Measurements from ENCODE around the gene RHOV. TPM values are rescaled to one million over a fixed set of nuclear protein-coding genes. Genes with fewer than 3 reads are reported as not detected.

RHOV gene
- total RNA-seq, 1 donor from 2014 or later, result 0.61 TPM

- Histone ChIP-seq H3K4me2 (ENCODE audit: low read length) (no peak overlapping the region), H3K9ac (ENCODE audit: low read length) (no peak overlapping the region), H3K4me1 (ENCODE audit: insufficient read depth, low read length) (no peaks in the 10 kb centered on the region), H4K20me1 (ENCODE audit: insufficient read depth, low read length) (no peaks in the 10 kb centered on the region), H3K79me2 (ENCODE audit: insufficient read depth, low read length) (no peaks in the 10 kb centered on the region), H2AFZ (ENCODE audit: low read depth, low read length) (no peak overlapping the region), H3K27me3 (ENCODE audit: insufficient read depth, low read length) (peaks cover 10% of the 10 kb centered on the region), H3K9me3 (ENCODE audit: insufficient read depth, low read depth, low read length) (no peaks in the 10 kb centered on the region), H3K27ac (ENCODE audit: low read depth, low read length) (no peak overlapping the region), H3K36me3 (ENCODE audit: insufficient read depth, low read length) (no peaks in the 10 kb centered on the region), H3K4me3 (ENCODE audit: insufficient read depth, low read depth, low read length) (no peak overlapping the region)
- no peaks in the 10 kb centered on the region for H3K9me3 Mint-ChIP-seq (ENCODE audit: unreplicated experiment)
- no peak for DNase-seq (ENCODE audit: low read depth)
- FAIRE-seq, result no peak
- H3K4me1 Mint-ChIP-seq (ENCODE audit: low read depth, unreplicated experiment), result peaks cover 11% of the 10 kb centered on the region
- H3K4me3 Mint-ChIP-seq (ENCODE audit: unreplicated experiment), result no peak overlapping the region
- no peak overlapping the region for H3K27ac Mint-ChIP-seq (ENCODE audit: unreplicated experiment)
- H3K27me3 Mint-ChIP-seq (ENCODE audit: low read depth, unreplicated experiment), result peaks cover 3% of the 10 kb centered on the region
- H3K36me3 Mint-ChIP-seq (ENCODE audit: low read depth, unreplicated experiment), result no peaks in the 10 kb centered on the region
- TF ChIP-seq EZH2 (IDR thresholded peaks at IDR 0.05; ENCODE audit: insufficient read depth, low read length), result no peak
- TF ChIP-seq, protein P1, sequence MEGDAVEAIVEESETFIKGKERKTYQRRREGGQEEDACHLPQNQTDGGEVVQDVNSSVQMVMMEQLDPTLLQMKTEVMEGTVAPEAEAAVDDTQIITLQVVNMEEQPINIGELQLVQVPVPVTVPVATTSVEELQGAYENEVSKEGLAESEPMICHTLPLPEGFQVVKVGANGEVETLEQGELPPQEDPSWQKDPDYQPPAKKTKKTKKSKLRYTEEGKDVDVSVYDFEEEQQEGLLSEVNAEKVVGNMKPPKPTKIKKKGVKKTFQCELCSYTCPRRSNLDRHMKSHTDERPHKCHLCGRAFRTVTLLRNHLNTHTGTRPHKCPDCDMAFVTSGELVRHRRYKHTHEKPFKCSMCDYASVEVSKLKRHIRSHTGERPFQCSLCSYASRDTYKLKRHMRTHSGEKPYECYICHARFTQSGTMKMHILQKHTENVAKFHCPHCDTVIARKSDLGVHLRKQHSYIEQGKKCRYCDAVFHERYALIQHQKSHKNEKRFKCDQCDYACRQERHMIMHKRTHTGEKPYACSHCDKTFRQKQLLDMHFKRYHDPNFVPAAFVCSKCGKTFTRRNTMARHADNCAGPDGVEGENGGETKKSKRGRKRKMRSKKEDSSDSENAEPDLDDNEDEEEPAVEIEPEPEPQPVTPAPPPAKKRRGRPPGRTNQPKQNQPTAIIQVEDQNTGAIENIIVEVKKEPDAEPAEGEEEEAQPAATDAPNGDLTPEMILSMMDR (IDR thresholded peaks at IDR 0.05; ENCODE audit: insufficient read depth, low read depth, low read length), result no peak
Observed at GRCh38 chr15:40829115-40829514, 44.9 kb downstream of the RHOV start.

DNA sequence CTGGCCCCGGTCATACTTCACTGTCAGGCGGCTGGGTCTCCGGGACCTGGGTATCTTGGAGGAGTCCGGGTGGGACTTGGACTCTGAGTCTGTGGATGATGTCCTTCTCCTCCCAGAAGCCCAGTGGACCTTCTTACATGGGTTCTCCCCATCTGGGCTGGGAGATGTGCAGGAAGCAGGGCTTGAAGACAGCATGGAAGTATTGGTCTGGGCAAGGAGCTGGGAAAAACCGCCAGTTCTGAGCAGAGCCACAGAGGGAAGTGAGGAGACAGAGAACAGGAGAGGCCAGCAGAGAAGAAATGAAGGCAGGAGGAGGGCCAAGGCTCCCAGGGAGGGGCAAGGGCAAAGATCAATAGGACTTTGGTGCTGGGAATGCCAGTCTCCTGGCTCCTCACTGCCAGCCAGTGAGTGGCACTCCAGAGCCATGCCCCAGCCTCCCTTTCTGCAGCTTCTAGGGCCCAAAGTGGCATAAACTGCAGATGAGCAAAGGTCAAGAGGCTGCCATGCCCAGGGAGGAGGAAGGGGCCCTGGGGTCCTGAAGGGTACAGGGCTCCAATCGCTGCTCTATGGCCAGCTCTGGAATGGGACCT lies 45.5 kb downstream of the RHOV start, which contains the start of gene PPP1R14D:
TSS of gene PPP1R14D (minus strand) at position 262 of the 590 bp plus-strand sequence. CDS start at position 195, 67 bp downstream.
- TF ChIP-seq, protein P1 (IDR thresholded peaks at IDR 0.05; ENCODE audit: insufficient read depth, low read depth, low read length), result no peak
- no peak for TF ChIP-seq EZH2 (IDR thresholded peaks at IDR 0.05; ENCODE audit: insufficient read depth, low read length)
- Histone ChIP-seq H3K4me2 (ENCODE audit: low read length) (no peak within 1 kb of the TSS), H3K27me3 (ENCODE audit: insufficient read depth, low read length) (peaks cover 10% of the 10 kb centered on the region), H3K9me3 (ENCODE audit: insufficient read depth, low read depth, low read length) (no peaks in the 10 kb centered on the region), H3K4me1 (ENCODE audit: insufficient read depth, low read length) (no peaks in the 10 kb centered on the region), H3K36me3 (ENCODE audit: insufficient read depth, low read length) (no peaks in the 10 kb centered on the region), H3K79me2 (ENCODE audit: insufficient read depth, low read length) (no peaks in the 10 kb centered on the region), H2AFZ (ENCODE audit: low read depth, low read length) (no peak within 1 kb of the TSS), H4K20me1 (ENCODE audit: insufficient read depth, low read length) (no peaks in the 10 kb centered on the region), H3K4me3 (ENCODE audit: insufficient read depth, low read depth, low read length) (no peak within 1 kb of the TSS), H3K9ac (ENCODE audit: low read length) (no peak within 1 kb of the TSS), H3K27ac (ENCODE audit: low read depth, low read length) (no peak within 1 kb of the TSS)
- DNase-seq (ENCODE audit: low read depth), result no peak
- peaks cover 3% of the 10 kb centered on the region for H3K27me3 Mint-ChIP-seq (ENCODE audit: low read depth, unreplicated experiment)
- FAIRE-seq, result no peak
- no peaks in the 10 kb centered on the region for H3K36me3 Mint-ChIP-seq (ENCODE audit: low read depth, unreplicated experiment)
- no peaks in the 10 kb centered on the region for H3K9me3 Mint-ChIP-seq (ENCODE audit: unreplicated experiment)
- H3K4me3 Mint-ChIP-seq (ENCODE audit: unreplicated experiment), result no peak within 1 kb of the TSS
- H3K4me1 Mint-ChIP-seq (ENCODE audit: low read depth, unreplicated experiment), result peaks cover 11% of the 10 kb centered on the region
- H3K27ac Mint-ChIP-seq (ENCODE audit: unreplicated experiment), result no peak within 1 kb of the TSS

GRCh38 chr15:40826423-40827075 lies 47.5 kb downstream of the RHOV start:
- peaks cover 10% of the 10 kb centered on the region for H3K27me3 ChIP-seq (ENCODE audit: insufficient read depth, low read length)
- H3K4me3 ChIP-seq (ENCODE audit: insufficient read depth, low read depth, low read length), result no peak overlapping the region
- Mint-ChIP-seq H3K4me3 (ENCODE audit: unreplicated experiment) (no peak overlapping the region), H3K4me1 (ENCODE audit: low read depth, unreplicated experiment) (peaks cover 11% of the 10 kb centered on the region), H3K27ac (ENCODE audit: unreplicated experiment) (no peak overlapping the region), H3K9me3 (ENCODE audit: unreplicated experiment) (no peaks in the 10 kb centered on the region), H3K27me3 (ENCODE audit: low read depth, unreplicated experiment) (peaks cover 3% of the 10 kb centered on the region), H3K36me3 (ENCODE audit: low read depth, unreplicated experiment) (no peaks in the 10 kb centered on the region)
- no peak overlapping the region for H3K4me2 ChIP-seq (ENCODE audit: low read length)
- TF ChIP-seq EZH2 (IDR thresholded peaks at IDR 0.05; ENCODE audit: insufficient read depth, low read length), result no peak
- TF ChIP-seq, protein P1 (IDR thresholded peaks at IDR 0.05; ENCODE audit: insufficient read depth, low read depth, low read length), result no peak
- no peak for DNase-seq (ENCODE audit: low read depth)
- no peaks in the 10 kb centered on the region for H4K20me1 ChIP-seq (ENCODE audit: insufficient read depth, low read length)
- no peaks in the 10 kb centered on the region for H3K9me3 ChIP-seq (ENCODE audit: insufficient read depth, low read depth, low read length)
- H3K79me2 ChIP-seq (ENCODE audit: insufficient read depth, low read length), result no peaks in the 10 kb centered on the region
- H3K4me1 ChIP-seq (ENCODE audit: insufficient read depth, low read length), result no peaks in the 10 kb centered on the region
- H3K9ac ChIP-seq (ENCODE audit: low read length), result no peak overlapping the region
- no peak for FAIRE-seq
- H3K36me3 ChIP-seq (ENCODE audit: insufficient read depth, low read length), result no peaks in the 10 kb centered on the region
- H3K27ac ChIP-seq (ENCODE audit: low read depth, low read length), result no peak overlapping the region
- H2AFZ ChIP-seq (ENCODE audit: low read depth, low read length), result no peak overlapping the region

Measured in astrocyte (in vitro differentiated cells and primary cell).